Astrocyte (in vitro differentiated cells and primary cell): ENCODE data around the gene HELQ.
"Not testable (repeated sequence)": the region's sequence is repeated elsewhere in the genome, so short reads cannot be mapped to it uniquely, and the experiment has no call there.

Experiments
- CTCF ChIP-seq: IDR thresholded peaks from 2 replicates; pipeline ENCODE4 v1.5.1; 2011; ENCODE audit warnings: low read depth, mild to moderate bottlenecking, inconsistent platforms, low read length, moderate library complexity; ENCODE audit not compliant: insufficient read depth
- EZH2 ChIP-seq: IDR thresholded peaks from 2 replicates; pipeline ENCODE4 v1.6.1; 2012; ENCODE audit warnings: mild to moderate bottlenecking, low read length, inconsistent platforms; ENCODE audit not compliant: insufficient read depth

GRCh38 chr4:83501671-83502070, 46.0 kb upstream of the HELQ start:
- not testable (repeated sequence) for TF ChIP-seq CTCF, EZH2
